GM12874 (cell line): Measurements from ENCODE around the gene SIGLEC6.

Source experiments
- TF ChIP-seq, protein P1 (sequence below): IDR thresholded peaks from 2 replicates; pipeline ENCODE4 v1.5.1; 2011; ENCODE audit warnings: low read depth, mild to moderate bottlenecking, control low read depth, low read length, moderate library complexity; ENCODE audit not compliant: insufficient read depth

SIGLEC6 gene

DNA sequence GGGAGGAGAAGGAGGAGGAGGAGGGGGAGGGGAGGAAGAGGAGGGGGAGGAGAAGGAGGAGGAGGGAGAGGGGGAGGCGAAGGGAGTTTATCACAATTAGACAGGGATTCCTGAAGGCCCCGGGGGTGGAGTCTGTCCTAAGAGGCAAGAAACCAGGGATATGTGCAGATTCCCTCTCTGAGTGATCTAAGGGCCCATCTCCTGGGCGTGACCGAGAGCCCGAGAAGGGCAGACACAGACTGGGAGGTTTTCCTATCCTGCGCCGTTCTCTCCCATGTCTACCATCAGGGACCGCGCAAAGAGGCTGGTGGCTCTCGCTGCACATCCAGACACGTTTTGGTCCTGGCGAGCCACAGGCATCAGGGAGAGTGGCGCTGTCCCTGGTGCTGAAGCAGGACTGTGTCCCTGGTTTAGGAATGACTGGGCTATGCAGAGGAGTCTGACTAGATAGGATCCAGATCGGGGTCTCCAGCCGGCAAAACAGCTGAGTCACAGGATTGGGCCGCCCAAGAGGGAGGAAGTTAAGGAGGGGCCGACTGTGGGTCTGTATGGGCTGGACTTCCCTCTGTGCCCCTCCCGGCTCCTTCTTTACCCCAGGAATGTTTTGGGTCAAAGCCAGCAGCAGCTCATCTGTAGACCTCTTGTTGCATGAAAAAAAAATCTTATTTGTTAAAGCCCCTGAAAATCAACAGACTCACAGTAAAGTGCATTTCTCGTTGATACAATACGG, 21.7 kb upstream of the SIGLEC6 start:
- TF ChIP-seq, protein P1, sequence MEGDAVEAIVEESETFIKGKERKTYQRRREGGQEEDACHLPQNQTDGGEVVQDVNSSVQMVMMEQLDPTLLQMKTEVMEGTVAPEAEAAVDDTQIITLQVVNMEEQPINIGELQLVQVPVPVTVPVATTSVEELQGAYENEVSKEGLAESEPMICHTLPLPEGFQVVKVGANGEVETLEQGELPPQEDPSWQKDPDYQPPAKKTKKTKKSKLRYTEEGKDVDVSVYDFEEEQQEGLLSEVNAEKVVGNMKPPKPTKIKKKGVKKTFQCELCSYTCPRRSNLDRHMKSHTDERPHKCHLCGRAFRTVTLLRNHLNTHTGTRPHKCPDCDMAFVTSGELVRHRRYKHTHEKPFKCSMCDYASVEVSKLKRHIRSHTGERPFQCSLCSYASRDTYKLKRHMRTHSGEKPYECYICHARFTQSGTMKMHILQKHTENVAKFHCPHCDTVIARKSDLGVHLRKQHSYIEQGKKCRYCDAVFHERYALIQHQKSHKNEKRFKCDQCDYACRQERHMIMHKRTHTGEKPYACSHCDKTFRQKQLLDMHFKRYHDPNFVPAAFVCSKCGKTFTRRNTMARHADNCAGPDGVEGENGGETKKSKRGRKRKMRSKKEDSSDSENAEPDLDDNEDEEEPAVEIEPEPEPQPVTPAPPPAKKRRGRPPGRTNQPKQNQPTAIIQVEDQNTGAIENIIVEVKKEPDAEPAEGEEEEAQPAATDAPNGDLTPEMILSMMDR, result no peak

DNA sequence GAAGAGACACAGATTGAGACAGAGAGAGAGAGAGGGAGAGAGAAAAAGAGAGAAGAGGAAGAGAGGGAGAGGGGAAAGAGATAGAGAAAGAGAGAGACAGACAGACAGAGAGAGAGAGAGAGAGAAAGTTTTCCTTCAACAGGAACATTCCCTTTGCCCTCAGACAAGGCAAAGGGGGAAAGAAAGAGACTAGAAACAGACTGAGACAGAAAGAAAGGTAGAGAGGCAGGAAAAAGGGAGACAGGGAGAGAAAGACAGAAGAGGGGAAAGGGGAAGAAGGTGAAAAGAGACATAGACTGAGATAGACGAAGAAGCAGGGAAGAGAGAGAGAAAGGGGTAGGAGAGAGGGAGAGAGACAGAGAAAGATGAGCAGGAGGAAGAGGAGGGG, 21.1 kb upstream of the SIGLEC6 start:
- TF ChIP-seq, protein P1, result no peak

DNA sequence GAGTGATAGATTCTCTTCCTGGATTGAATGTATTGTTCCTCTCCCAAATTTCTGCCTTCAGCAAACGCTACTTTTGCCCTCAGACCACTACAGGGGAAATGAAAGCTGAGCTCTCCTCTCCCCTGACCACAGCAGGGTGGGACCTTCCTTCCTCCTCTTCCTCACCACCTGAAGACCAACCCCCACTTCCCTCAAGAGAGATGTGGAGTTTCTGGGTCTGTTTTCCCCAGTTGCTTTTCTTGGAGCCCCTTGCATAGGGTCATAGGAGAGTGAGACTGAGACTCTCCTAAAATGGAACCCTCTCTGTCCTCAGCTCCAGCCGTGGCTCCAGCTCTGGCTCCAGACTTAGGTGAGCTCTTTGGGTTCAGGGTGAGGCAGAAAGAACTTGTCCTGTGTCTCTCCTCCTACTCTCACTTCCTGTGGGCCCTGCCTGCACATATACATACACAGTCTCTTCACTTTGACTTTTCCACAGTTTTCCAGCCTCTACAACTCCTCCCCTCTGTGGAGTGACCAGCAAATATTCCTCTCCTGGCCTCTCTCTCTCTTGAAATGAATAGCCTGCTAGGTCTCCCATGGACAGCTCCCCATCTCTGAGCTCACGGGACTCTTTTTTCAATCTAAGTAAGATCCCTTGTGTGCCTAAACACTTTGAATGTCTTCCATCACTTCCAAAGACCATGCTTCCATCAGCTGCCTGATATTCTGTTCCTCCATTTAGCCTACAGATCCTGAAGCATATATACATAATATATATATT, 20.4 kb upstream of the SIGLEC6 start:
- TF ChIP-seq, protein P1, result no peak

DNA sequence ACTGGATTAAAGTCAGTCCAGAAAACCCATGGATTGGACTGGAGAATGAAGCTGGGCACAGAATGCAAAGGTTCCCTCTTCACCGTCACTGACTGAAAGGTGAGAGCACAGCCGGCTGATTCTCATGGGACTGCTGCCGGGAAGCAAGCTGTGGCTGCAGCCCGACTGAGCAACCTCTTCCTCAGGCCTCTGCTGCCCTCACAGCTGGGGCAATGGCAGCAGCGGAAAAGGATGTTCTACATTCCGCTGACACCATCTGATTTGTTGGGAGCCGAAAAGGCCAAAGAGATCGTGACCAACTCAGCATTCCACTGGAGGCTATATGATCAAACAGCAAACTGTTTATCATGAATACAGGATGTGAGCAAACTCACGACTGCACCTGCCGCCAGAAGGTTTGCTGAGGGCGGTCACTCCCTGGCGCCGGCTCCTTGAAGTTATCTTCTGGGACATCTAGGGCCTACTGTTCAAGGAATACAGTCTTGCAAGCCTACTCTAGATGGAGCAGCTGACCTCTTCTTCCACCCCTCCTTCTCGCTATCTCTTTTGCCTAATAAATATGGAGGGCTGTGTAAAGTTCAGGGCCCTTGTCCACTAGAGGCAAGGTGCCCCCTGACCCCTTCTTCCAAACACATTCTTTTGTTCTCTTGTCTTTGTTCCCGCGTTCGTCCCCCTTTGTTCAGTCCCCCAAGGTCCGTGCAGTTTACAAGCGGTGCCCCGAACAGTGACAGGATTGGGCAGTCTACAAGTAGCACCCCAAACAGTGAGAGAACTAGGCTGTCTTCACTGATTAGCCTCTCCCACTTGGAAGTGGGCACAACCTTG, 19.6 kb upstream of the SIGLEC6 start:
- TF ChIP-seq, protein P1, result no peak

DNA sequence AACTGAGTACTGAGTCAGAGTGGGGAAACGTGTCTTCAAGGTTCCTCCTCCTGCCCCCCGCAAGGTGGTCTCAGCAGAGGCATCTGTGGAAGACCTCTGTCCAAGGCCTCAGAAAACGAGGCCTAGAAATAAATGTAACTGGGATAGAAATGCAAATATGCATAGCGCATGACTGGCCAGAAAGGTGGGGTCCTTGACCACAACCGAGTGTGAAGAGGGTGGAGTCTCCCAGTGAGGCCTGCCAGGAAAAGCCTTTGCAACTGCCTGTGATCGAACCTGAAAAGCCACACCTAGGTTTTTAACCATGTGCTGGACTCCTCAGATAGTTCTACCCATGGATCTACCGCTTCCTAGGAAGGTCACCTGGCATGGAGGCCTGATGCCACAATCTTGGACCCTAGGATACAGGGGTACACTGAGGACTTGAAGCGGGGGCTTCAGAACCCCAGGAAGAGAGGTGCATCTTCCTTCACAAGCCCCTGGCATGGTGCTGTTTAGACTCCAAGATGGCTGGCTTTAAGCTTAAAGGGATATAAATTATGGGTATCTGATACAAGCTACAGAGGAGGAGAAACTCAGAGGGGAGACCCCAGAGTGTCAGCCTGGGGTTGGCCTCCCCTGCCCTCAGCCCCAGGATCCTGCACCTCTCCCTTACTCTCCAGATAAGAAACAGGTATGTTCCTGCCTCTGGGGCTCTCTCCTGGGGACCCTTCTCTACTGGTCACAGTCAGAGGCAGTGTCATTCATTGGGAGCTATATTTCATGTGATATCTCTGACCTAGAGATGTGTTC, 18.3 kb upstream of the SIGLEC6 start:
- TF ChIP-seq, protein P1, result no peak

DNA sequence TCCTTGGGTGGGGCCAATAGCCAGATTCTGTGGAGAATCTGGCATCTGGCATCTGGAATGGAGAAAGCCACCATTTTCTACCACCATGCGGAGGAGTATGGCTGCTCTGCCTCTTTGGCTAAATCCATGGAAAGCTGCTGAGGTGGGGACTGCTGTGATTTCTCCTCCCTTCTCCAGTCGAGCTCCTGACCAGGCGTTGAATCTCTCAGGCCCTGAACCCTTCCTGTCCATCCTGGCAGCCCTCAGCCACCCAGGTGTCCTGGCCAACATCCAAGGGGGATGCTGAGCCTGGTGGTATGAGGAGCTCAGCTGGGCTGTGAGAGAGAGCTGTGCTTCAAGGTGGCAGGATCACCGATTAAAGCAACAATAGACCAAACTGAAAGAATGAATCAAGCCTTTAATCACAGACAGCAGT, 17.4 kb upstream of the SIGLEC6 start:
- TF ChIP-seq, protein P1, result no peak
